GM19238 (cell line): ENCODE data around the gene HEMK1.

Experiments
- DNase-seq: peaks from one replicate; pipeline ENCODE4 v3.0.0; 2011; ENCODE audit warnings: low spot score; ENCODE audit not compliant: insufficient read length

The HEMK1 gene

DNA sequence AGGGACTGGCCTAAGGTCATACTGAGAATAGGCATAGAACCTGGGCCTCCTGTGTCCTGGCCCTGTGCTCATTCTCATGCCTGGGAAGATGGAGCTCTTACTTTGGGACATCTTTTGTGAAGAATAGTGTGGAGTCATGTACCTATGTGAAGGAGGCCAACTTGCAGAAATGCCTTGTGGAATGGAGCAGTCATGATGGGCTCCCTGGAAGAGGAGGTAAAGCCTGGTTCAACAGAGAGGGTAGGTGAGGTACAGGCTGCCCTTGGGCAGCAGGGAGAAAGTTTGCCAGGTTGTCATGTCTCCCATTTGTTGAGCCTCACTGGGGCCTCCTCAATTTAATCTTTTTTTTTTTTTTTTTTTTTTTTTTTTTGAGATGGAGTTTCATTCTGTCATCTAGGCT, 65.7 kb downstream of the HEMK1 start:
- no peak for DNase-seq

- no peak for DNase-seq
These were observed 67.7 kb downstream of the HEMK1 start for GRCh38 chr3:50637011-50637410.

DNA sequence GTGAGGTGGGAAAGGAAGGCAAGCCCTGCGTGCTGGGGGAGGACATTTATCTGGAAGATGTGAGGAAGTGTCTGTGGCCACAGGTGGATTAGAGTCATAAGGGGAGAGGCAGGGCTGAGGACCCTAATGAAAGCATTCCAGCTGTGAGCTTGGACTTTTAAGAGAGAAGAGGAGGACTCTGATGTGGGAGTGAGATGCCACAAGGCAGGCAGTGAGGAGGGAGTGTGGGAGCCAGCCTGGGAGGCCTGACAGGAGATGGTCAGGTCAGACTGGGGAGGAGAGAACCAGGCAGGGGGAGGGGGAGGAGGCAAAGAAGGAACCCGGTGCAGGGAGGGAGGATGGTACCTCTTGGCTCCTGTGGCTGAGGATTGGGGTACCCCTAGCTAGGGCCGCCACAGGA, 68.6 kb downstream of the HEMK1 start:
- no peak for DNase-seq

DNA sequence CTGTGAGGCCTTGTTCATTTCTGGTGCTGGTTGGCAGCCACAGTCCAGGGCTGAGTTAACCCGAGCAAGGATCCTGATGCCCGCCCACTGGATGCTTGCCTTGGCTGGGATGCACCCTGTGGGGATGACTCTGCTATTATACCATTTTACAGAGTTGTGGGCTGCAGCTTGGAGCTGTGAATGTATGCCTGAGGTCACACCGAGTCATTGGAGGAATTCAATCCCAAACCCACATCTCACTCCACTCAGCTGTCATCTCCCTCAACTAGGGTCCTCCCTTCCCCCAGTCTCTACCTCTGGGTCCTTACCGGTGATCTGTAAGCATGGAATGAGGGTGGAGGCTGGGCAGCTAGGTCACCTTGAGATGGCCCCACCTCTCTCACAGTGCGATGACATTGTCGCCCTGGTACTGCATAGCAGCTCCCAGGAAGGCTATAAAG, 69.8 kb downstream of the HEMK1 start:
- no peak for DNase-seq

DNA sequence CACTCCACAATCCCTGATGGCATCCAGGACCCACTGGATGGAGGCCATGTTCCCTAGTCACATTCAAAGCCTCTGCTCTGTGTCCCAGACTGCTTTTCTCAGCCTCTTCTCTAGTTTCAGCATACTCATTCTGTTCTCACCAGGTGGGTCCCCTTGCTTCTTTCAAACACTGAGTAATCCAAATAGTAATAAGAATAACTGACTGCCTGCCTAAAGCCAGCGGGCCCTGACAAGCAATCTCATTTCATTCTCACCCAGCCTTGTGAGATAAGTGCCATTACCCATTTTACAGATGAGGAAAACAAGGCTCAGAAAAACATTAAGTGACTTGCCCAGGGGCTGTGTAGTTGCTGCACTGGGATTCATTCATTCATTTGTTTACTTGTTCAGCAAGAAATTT, 73.1 kb downstream of the HEMK1 start:
- no peak for DNase-seq

DNA sequence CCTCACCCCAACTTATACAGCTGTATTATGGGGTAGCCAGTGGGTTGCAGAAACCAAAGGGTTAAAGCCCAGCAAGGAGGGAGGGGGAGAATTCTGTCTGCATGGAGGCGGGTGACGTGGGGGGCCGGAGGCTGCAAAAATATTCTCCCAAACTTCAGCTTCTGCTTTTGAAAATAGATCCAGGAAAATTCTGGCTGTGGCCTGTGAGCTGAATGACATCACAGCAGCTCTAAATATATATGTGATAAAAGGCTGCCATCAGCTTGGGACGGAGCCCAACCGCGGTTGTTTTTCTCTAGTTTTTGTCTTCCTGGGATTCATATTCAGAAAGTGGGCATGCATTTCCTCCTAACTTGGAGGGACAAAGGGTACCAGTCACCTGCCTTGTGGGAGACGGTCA, 75.2 kb downstream of the HEMK1 start:
- no peak for DNase-seq

DNA sequence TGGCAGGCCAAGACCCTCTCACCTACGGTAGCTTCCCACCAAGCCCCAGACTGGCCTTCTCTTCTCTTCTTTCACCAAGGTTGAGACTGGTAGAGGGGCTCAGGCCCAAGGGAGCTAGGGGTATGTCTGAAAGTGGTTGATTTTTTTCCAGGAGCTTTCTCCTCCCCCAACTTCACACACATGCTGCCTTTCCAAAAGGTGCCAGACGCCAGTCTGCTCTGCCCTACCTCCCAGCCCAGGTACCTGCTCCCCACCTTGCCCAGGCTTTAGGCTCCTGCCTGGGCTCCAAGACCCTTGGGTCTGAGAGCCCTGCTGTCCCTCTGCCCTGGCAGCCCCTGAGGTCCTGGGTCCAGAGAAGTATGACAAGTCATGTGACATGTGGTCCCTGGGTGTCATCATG, 76.1 kb downstream of the HEMK1 start:
- no peak for DNase-seq
